KBM-7 (cell line): ENCODE measurements around the gene BAHD1.
A peak's percentile ranks its signal among the peaks of the same experiment; 100 is the strongest.

Experiments
- DNase-seq: peaks from one replicate; pipeline ENCODE4 v3.0.0-alpha.2; 2015
- in situ Hi-C: fragments of 300-500 bp; cut with MboI; formaldehyde crosslinking; loops from 2 replicates; pipeline ENCODE4 v1.14.3; 2020; ENCODE audit warnings: low sequenced_read_pairs, low pct_unique_long_range_greater_than_20kb, mixed read lengths

The BAHD1 gene

GRCh38 chr15:40440743-40441564 lies at the start of gene BAHD1:
TSS of gene BAHD1 (plus strand) at chr15:40440953. CDS start at chr15:40458465, 17,512 bp downstream.
- in situ Hi-C loops: no loop called here
- DNase-seq: peak; percentile 95

GRCh38 chr15:40392986-40393948 lies 47.5 kb upstream of the BAHD1 start:
- in situ Hi-C loops: no loop called here
- no peak for DNase-seq

- in situ Hi-C loops: no loop called here
- DNase-seq: no peak
Observed at GRCh38 chr15:40397688-40398412, 42.9 kb upstream of the BAHD1 start.

- in situ Hi-C loops: no loop called here
- DNase-seq: peak; percentile 85
Observed at GRCh38 chr15:40398413-40398873, 42.3 kb upstream of the BAHD1 start.

GRCh38 chr15:40399370-40399769 lies 41.4 kb upstream of the BAHD1 start:
- in situ Hi-C loops: no loop called here
- DNase-seq: no peak

- in situ Hi-C loops: no loop called here
- DNase-seq: peak; percentile 96
Observed at GRCh38 chr15:40405501-40406381, 35.0 kb upstream of the BAHD1 start, which contains the start of gene IVD. TSS of gene IVD (plus strand) at chr15:40405795. CDS start at chr15:40405828, 33 bp downstream.

- in situ Hi-C loops: no loop called here
- no peak for DNase-seq
Observed at GRCh38 chr15:40407330-40407990, 33.3 kb upstream of the BAHD1 start.

GRCh38 chr15:40409366-40409765 lies 31.4 kb upstream of the BAHD1 start:
- in situ Hi-C loops: no loop called here
- DNase-seq: no peak

GRCh38 chr15:40410476-40410875 lies 30.3 kb upstream of the BAHD1 start:
- in situ Hi-C loops: no loop called here
- no peak for DNase-seq

- in situ Hi-C loops: no loop called here
- DNase-seq: no peak
Observed at GRCh38 chr15:40412095-40412759, 28.5 kb upstream of the BAHD1 start.

GRCh38 chr15:40413036-40413435 lies 27.7 kb upstream of the BAHD1 start:
- DNase-seq: no peak
- in situ Hi-C loops: no loop called here

GRCh38 chr15:40414816-40415215 lies 25.9 kb upstream of the BAHD1 start:
- no peak for DNase-seq
- in situ Hi-C loops: no loop called here

- in situ Hi-C loops: no loop called here
- DNase-seq: no peak
Observed at GRCh38 chr15:40415226-40415625, 25.5 kb upstream of the BAHD1 start.

- DNase-seq: no peak
- in situ Hi-C loops: no loop called here
Observed at GRCh38 chr15:40416056-40416455, 24.7 kb upstream of the BAHD1 start.

GRCh38 chr15:40418126-40418525 lies 22.6 kb upstream of the BAHD1 start:
- in situ Hi-C loops: no loop called here
- no peak for DNase-seq

- DNase-seq: no peak
Observed at GRCh38 chr15:40420071-40420713, 20.6 kb upstream of the BAHD1 start.

GRCh38 chr15:40420793-40421192 lies 20.0 kb upstream of the BAHD1 start:
- in situ Hi-C loops: no loop called here
- no peak for DNase-seq

More at GRCh38 chr15:40420071-40420713, 20.6 kb upstream of the BAHD1 start:
- in situ Hi-C loops: no loop called here
